ENCODE measurements around the gene CUL9. TPM values are rescaled to one million over a fixed set of nuclear protein-coding genes. Genes with fewer than 3 reads are reported as not detected.
"Not testable (repeated sequence)": the region's sequence is repeated elsewhere in the genome, so short reads cannot be mapped to it uniquely, and the experiment has no call there.

Gene CUL9
- 10 to 100 TPM; 41.1 to 69.9 (median 50.3) TPM for total RNA-seq

DNA sequence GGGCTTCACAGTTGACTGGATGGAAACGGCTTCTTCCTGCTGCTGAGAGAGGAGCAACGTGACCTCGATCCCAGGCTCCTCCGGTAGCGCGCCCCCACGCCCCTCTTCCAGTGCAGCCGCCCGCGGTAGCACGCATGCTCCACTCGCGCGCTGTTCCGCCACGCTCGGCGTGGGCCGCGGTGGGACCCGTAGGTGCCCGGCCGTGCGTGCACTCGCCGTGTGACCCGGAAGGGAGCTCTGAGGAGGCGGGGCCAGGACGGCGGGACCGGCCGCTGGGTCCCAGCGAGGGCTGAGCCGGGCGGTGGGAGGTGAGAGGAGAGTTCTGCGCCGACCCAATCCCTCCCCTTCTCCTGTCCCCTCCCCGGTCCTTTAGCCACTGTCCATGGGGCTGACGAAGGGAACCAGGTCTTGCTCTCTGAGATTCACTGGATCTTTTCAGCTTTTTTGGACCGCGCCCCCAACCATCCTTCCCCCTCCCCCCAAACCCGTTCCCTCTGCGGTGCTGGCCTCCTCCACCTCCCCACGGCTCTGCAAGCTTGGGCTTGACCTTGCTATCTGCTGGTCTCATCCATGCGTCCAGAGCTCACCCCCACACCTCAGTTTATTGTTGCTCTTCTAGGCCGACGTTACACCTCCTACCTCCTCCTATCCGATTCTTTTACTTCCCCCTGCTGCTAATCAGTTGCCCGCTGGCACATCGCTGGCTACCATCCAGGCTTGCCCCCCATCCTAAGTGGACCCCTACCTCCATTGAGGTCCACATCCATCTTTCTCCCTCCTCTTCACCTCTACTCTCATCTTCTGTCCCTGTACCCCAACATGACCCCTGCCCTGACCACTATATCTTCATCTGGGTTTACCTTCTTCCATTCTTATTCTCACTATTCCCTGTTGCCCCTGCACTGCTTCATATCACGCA is at the start of gene CUL9:
Gene CUL9 (plus strand): TSS at position 255 of the 919 bp plus-strand sequence. CDS start 2,115 bp downstream, outside the sequence.
- intact Hi-C loops (cut with DNase I; ENCODE audit: low total_unique reads) (no loop called here), in situ Hi-C loops (cut with MboI; ENCODE audit: low pct_ligation_motif_present in 1 of 4, low pct_unique_long_range_greater_than_20kb in 1 of 4, low sequenced_read_pairs in 3 of 4) (no loop called here)
- H3K27ac ChIP-seq: peak within 1 kb of the TSS; percentile 77 to 86 (median 82)
- TF ChIP-seq EP300 (IDR thresholded peaks at IDR 0.05; ENCODE audit: low read depth) (no peak), POLR2AphosphoS5 (IDR thresholded peaks at IDR 0.05) (peak; percentile 77 to 92 (median 86)), POLR2A (IDR thresholded peaks at IDR 0.05) (peak; percentile 77)
- TF ChIP-seq, protein P1, sequence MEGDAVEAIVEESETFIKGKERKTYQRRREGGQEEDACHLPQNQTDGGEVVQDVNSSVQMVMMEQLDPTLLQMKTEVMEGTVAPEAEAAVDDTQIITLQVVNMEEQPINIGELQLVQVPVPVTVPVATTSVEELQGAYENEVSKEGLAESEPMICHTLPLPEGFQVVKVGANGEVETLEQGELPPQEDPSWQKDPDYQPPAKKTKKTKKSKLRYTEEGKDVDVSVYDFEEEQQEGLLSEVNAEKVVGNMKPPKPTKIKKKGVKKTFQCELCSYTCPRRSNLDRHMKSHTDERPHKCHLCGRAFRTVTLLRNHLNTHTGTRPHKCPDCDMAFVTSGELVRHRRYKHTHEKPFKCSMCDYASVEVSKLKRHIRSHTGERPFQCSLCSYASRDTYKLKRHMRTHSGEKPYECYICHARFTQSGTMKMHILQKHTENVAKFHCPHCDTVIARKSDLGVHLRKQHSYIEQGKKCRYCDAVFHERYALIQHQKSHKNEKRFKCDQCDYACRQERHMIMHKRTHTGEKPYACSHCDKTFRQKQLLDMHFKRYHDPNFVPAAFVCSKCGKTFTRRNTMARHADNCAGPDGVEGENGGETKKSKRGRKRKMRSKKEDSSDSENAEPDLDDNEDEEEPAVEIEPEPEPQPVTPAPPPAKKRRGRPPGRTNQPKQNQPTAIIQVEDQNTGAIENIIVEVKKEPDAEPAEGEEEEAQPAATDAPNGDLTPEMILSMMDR (IDR thresholded peaks at IDR 0.05): no peak
- peak; percentile 90 for DNase-seq
- no peaks in the 10 kb centered on the region for H3K27me3 ChIP-seq
- no peaks in the 10 kb centered on the region for H3K9me3 ChIP-seq
- H3K4me3 ChIP-seq: peak within 1 kb of the TSS; percentile 57 to 75 (median 70)
- H3K4me1 ChIP-seq: peaks cover 0 to 21% (median 19%) of the 10 kb centered on the region in 4 donors
- H3K36me3 ChIP-seq: peaks cover 0 to 19% (median 11%) of the 10 kb centered on the region in 4 donors
- WGBS, 2 donors (ENCODE audit: low coverage in 1 of 2): 1 to 2% methylated on average over 12 to 28 of the region's 51 CpGs

DNA sequence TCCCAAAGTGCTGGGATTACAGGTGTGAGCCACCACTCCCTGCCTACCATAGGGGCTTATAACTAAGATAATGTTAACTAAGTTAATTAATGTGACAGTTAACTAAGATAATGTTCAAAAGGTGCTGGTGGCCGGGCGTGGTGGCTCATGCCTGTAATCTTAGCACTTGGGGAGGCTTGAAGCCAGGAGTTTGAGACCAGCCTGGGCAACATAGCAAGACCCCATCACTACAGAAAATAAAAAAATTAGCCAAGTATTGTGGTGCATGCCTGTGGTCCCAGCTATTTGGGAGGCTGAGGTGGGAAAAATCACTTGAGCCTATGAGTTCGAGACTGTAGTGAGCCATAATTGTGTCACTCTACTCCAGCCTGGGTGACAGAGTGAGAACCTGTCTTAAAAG is 43.7 kb upstream of the CUL9 start:
- TF ChIP-seq, protein P1 (IDR thresholded peaks at IDR 0.05): no peak
- TF ChIP-seq EP300 (IDR thresholded peaks at IDR 0.05; ENCODE audit: low read depth) (no peak), POLR2AphosphoS5 (IDR thresholded peaks at IDR 0.05) (no peak), POLR2A (IDR thresholded peaks at IDR 0.05) (no peak)
- Histone ChIP-seq H3K4me3 (no peak overlapping the region), H3K27me3 (no peaks in the 10 kb centered on the region), H3K4me1 (peaks cover 0 to 4% (median 3%) of the 10 kb centered on the region in 4 donors), H3K36me3 (no peaks in the 10 kb centered on the region), H3K27ac (no peak overlapping the region), H3K9me3 (no peaks in the 10 kb centered on the region)
- no peak for DNase-seq
- WGBS, 2 donors (ENCODE audit: low coverage in 1 of 2): 91 to 96% methylated on average over 3 of the region's 3 CpGs
- intact Hi-C loops (cut with DNase I; ENCODE audit: low total_unique reads) (loop anchor here (5.0 kb wide), 1 partner anchor 1261 kb away; no protein-coding TSS in a partner anchor), in situ Hi-C loops (cut with MboI; ENCODE audit: low pct_ligation_motif_present in 1 of 4, low pct_unique_long_range_greater_than_20kb in 1 of 4, low sequenced_read_pairs in 3 of 4) (no loop called here)

DNA sequence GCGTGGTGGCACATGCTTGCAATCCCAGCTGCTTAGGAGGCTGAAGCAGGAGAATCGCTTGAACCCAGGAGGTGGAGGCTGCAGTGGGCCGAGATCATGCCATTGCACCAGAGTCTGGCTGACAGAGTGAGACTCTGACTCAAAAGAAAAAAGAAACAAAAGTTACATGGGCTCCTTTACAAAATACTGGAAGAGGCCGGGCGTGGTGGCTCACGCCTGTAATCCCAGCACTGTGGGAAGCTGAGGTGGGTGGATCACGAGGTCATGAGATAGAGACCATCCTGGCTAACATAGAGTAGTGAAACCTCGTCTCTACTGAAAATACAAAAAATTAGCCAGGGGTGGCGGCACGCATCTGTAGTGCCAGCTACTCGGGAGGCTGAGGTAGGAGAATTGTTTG is 42.0 kb upstream of the CUL9 start:
- DNase-seq, H3K27me3 ChIP-seq, H3K4me3 ChIP-seq, H3K9me3 ChIP-seq, H3K27ac ChIP-seq, H3K36me3 ChIP-seq: not testable (repeated sequence)
- 79 to 90% methylated on average over 5 to 11 of the region's 11 CpGs for WGBS, 2 donors (ENCODE audit: low coverage in 1 of 2)
- in situ Hi-C loops (cut with MboI; ENCODE audit: low pct_ligation_motif_present in 1 of 4, low pct_unique_long_range_greater_than_20kb in 1 of 4, low sequenced_read_pairs in 3 of 4): loop anchor here (5.0 to 10.0 kb wide), 2 partner anchors 233 to 235 kb away; no protein-coding TSS in a partner anchor
- peaks cover 5 to 11% (median 9%) of the 10 kb centered on the region in 4 donors for H3K4me1 ChIP-seq
- intact Hi-C loops (cut with DNase I; ENCODE audit: low total_unique reads): loop anchor here (5.0 kb wide), 3 partner anchors 63 to 1263 kb away; partner anchors contain the start of gene PTK7

DNA sequence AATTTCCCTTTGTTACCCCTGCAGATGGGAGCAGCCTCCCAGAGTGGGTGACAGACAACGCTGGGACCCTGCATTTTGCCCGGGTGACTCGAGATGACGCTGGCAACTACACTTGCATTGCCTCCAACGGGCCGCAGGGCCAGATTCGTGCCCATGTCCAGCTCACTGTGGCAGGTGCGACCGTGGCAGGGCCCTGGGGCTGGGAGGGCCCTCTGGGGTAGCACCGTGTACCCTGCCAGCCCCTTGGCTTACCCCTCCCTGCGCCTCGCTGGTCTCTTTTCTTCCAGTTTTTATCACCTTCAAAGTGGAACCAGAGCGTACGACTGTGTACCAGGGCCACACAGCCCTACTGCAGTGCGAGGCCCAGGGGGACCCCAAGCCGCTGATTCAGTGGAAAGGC is 40.4 kb upstream of the CUL9 start:
- intact Hi-C loops (cut with DNase I; ENCODE audit: low total_unique reads): loop anchor here (5.0 kb wide), 2 partner anchors 64 to 239 kb away; partner anchors contain the start of gene PTK7
- no peak for DNase-seq
- TF ChIP-seq POLR2AphosphoS5 (IDR thresholded peaks at IDR 0.05): no peak
- TF ChIP-seq EP300 (IDR thresholded peaks at IDR 0.05; ENCODE audit: low read depth): no peak
- no peak for TF ChIP-seq POLR2A (IDR thresholded peaks at IDR 0.05)
- TF ChIP-seq, protein P1 (IDR thresholded peaks at IDR 0.05): no peak
- in situ Hi-C loops (cut with MboI; ENCODE audit: low pct_ligation_motif_present in 1 of 4, low pct_unique_long_range_greater_than_20kb in 1 of 4, low sequenced_read_pairs in 3 of 4): loop anchor here (5.0 to 10.0 kb wide), 2 partner anchors 234 to 237 kb away; no protein-coding TSS in a partner anchor
- Histone ChIP-seq H3K36me3 (no peaks in the 10 kb centered on the region), H3K9me3 (no peaks in the 10 kb centered on the region), H3K27ac (no peak overlapping the region), H3K27me3 (no peaks in the 10 kb centered on the region), H3K4me1 (peaks cover 5 to 11% (median 9%) of the 10 kb centered on the region in 4 donors), H3K4me3 (no peak overlapping the region)
- 92% methylated on average over 12 of the region's 16 CpGs; no CpG with 5 or more reads in 1 of the 2 donors for WGBS, 2 donors (ENCODE audit: low coverage in 1 of 2)
